Colonic mucosa (tissue), 4 donors: Measurements from ENCODE around the gene CAPN3. TPM values are rescaled to one million over a fixed set of nuclear protein-coding genes. Genes with fewer than 3 reads are reported as not detected.

ENCODE experiments used
- DNase-seq: peaks from one replicate; pipeline ENCODE4 v3.0.0-alpha.2; 2020
- H3K27ac ChIP-seq: fragments of 200-600 bp; one replicate; pipeline ENCODE4 v1.8.0; 2021
- H3K27me3 ChIP-seq: fragments of 200-600 bp; one replicate; pipeline ENCODE4 v1.8.0; 2021
- H3K36me3 ChIP-seq: fragments of 200-600 bp; one replicate; pipeline ENCODE4 v1.8.0; 2021
- H3K4me1 ChIP-seq: fragments of 200-600 bp; one replicate; pipeline ENCODE4 v1.8.0; 2021; ENCODE audit warnings: mild to moderate bottlenecking
- H3K4me3 ChIP-seq: fragments of 200-600 bp; one replicate; pipeline ENCODE4 v1.8.0; 2021
- H3K9ac ChIP-seq, 2 donors: one replicate each; pipeline ENCODE4 v1.7.0; 2013; ENCODE audit warnings: control low read depth in 2 of 2, low read depth in 2 of 2, low read length in 2 of 2
- H3K9me3 ChIP-seq: fragments of 200-600 bp; one replicate; pipeline ENCODE4 v1.8.0; 2021
- CTCF ChIP-seq: fragments of 200-600 bp; IDR thresholded peaks from one replicate; pipeline ENCODE4 v1.8.0; 2022; ENCODE audit warnings: antibody characterized with exemption, mild to moderate bottlenecking
- intact Hi-C: fragments of 100-400 bp; cut with DNase I; formaldehyde crosslinking; loops from one replicate; pipeline ENCODE4 v1.14.1; 2022
- total RNA-seq, 2 donors: library from RNA; stranded (reverse); fragmentation: NEBNext Ultra II Directional in 1 of 2; extraction: Animal tissue kit (Norgen Biotek cat#: 25700) in 1 of 2; gene quantifications; one replicate each; pipeline ENCODE4 v1.2.1, GENCODE V29; 2021
- donor health status: healthy.
- donor health status: DM: no; HTN: no; CAD: no.
- donor health status: DM: no; HTN: no; CAD: no.

CAPN3 gene
- total RNA-seq, 2 donors from 2014 or later = 6.8 TPM

DNA sequence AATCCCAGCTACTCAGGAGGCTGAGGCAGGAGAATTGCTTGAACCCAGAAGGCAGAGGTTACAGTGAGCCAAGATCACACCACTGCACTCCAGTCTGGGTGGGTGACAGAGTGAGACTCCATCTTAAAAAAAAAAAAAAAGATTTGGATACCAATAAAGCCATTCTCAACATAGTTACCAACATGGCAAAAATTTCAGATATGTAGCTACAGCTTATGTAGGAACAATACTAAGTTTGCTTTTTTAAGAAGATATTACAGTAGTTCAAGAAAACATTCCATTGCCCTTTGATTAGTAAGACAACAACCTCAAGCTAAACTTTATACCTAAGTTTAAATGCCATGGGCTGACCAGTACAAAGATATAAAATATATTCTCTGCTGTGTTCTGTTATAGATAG, 97.2 kb downstream of the CAPN3 start:
- DNase-seq = no peak
- H3K4me1 ChIP-seq = no peaks in the 10 kb centered on the region
- no peaks in the 10 kb centered on the region for H3K9me3 ChIP-seq
- no peak for TF ChIP-seq CTCF
- H3K36me3 ChIP-seq = no peaks in the 10 kb centered on the region
- intact Hi-C loops = no loop called here
- peak overlapping the region; percentile 13 for H3K27ac ChIP-seq
- H3K27me3 ChIP-seq = no peaks in the 10 kb centered on the region
- no peak overlapping the region for H3K4me3 ChIP-seq
- no peak overlapping the region for H3K9ac ChIP-seq

DNA sequence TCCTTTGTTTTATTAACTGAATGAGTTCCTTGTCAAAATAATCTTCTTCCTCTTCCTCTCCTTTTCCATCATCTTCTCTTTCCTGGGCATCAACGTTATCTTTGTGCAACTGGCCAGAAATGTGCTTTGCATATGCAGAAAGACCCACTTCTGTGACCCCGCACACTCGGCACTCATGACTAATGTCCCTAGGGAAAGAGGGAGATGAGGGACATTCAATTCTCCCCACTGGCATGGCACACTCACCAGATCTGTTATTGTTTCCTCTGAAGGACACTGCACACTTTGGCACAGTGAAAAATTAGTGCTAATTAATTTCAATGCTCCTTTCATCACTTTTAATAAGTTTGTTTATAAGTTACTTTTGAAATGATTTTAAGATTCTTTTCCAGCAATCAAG, 97.7 kb downstream of the CAPN3 start:
- no peaks in the 10 kb centered on the region for H3K4me1 ChIP-seq
- DNase-seq = no peak

DNA sequence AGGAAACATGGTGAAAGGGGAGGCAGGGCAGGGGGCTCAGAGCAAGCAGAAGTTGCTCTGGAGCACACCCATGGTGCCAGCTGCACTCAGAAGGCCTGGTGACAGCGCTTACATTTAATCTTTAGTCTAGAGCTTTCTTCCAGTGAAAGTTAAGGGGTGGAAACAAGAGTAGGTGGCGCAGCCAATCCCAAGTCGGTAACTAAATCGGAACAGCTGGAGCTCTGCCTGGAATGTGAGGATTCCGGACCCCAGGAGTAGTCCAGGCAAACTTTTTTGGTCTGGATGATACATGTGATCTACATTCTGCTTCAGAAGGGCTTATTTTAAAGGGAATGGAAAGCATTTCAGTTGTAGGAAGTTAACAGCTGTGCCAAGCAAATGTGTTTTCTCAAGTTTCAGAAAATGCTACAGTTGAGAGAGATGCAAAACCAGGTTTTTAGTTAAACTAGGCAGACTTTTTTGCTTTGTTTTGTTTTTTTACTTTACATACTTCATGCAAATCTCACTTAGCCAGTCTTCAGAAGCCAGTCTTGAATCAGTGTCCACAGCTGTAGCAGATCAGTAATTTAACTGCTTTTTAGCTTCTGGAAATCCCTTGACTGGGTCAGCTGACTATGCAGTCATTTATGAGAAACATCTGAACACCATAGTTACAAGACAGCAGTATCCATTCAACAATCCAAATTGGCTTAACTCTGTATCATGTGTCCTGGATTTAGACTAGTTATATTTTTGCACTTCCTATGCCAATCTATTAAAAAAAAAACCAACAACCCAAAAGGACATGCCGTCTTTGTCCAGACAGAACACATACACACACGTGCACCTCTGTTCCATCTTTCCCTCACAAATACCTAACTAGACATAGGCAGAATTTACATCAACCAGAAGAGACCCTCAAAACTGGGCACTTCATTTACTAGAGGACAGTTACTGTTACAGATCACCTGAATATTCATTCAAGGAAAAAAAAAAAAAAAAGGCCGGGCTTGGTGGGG, 98.4 kb downstream of the CAPN3 start:
- Histone ChIP-seq H3K4me3 (no peak overlapping the region), H3K9ac (no peak overlapping the region)
- intact Hi-C loops = no loop called here

More for the DNA sequence above, 97.7 kb downstream of the CAPN3 start:
- H3K9ac ChIP-seq = no peak overlapping the region
- H3K36me3 ChIP-seq = no peaks in the 10 kb centered on the region
- no peaks in the 10 kb centered on the region for H3K27me3 ChIP-seq
- intact Hi-C loops = no loop called here
- peak overlapping the region; percentile 13 for H3K27ac ChIP-seq
- H3K9me3 ChIP-seq = no peaks in the 10 kb centered on the region
- no peak overlapping the region for H3K4me3 ChIP-seq
- TF ChIP-seq CTCF = no peak

DNA sequence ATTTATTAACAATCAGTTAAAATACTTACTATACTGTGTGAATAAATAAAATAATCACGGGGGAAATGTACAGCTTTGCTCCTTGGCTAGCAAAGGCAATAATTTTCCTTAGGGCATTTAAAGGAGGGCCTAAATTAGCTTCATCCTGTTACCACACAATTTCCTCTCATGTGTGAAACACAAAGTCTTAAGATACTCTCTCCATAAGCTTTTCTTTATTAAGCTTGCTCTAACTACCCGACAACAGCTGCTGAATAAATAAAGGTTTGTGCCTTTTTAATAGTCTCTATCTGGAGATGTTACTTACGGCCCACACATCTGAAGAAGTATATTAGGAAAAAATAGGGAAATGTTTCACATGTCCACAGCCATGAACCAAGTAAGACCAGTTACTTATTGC, 102.0 kb downstream of the CAPN3 start:
- no peaks in the 10 kb centered on the region for H3K36me3 ChIP-seq
- H3K27me3 ChIP-seq = no peaks in the 10 kb centered on the region
- intact Hi-C loops = no loop called here
- no peaks in the 10 kb centered on the region for H3K4me1 ChIP-seq
- no peak overlapping the region for H3K9ac ChIP-seq
- no peaks in the 10 kb centered on the region for H3K9me3 ChIP-seq
- no peak for TF ChIP-seq CTCF
- no peak overlapping the region for H3K4me3 ChIP-seq
- no peak for DNase-seq
- no peak overlapping the region for H3K27ac ChIP-seq

More for the DNA sequence above, 98.4 kb downstream of the CAPN3 start:
- peak overlapping the region; percentile 13 for H3K27ac ChIP-seq
- no peak for TF ChIP-seq CTCF
- no peaks in the 10 kb centered on the region for H3K9me3 ChIP-seq
- H3K4me1 ChIP-seq = no peaks in the 10 kb centered on the region
- peak; percentile 40 for DNase-seq
- no peaks in the 10 kb centered on the region for H3K27me3 ChIP-seq
- no peaks in the 10 kb centered on the region for H3K36me3 ChIP-seq

Other genes starting within 250 kb of the CAPN3 start
- 10 to 100 TPM; 27.7 to 30.2 TPM for gene PLA2G4F, start 202.9 kb upstream of the CAPN3 start, total RNA-seq
- 10 to 100 TPM; 49.1 to 50.4 TPM for gene VPS39, start 151.2 kb upstream of the CAPN3 start, total RNA-seq
- 10 to 100 TPM; 39.8 to 47.6 TPM for gene GANC, start 86.3 kb upstream of the CAPN3 start, total RNA-seq
- gene TMEM87A, start 86.1 kb upstream of the CAPN3 start, total RNA-seq = 100 to 1,000 TPM in 1 of 2 donors, 10 to 100 TPM in 1; 65.6 to 115 TPM
- gene ZNF106, start 131.6 kb downstream of the CAPN3 start, total RNA-seq = 10 to 100 TPM; 41.9 to 46.9 TPM
- gene SNAP23, start 136.1 kb downstream of the CAPN3 start, total RNA-seq = 10 to 100 TPM; 60.9 to 65.2 TPM
- gene LRRC57, start 189.3 kb downstream of the CAPN3 start, total RNA-seq = 10 to 100 TPM; 31.0 to 34.7 TPM
- 10 to 100 TPM; 16.0 to 21.3 TPM for gene HAUS2, start 189.3 kb downstream of the CAPN3 start, total RNA-seq
- 1 to 10 TPM; 4.7 to 5.2 TPM for gene STARD9, start 216.1 kb downstream of the CAPN3 start, total RNA-seq